Measurements from ENCODE around the gene TRIM9.

TRIM9 gene

GRCh38 chr14:50926851-50927386 is 168.0 kb downstream of the TRIM9 start:
- peaks cover 0 to 3% of the 10 kb centered on the region in 2 donors for H3K36me3 Mint-ChIP-seq
- no peak overlapping the region for H3K27ac Mint-ChIP-seq
- H3K27me3 Mint-ChIP-seq, result peaks cover 0 to 8% of the 10 kb centered on the region in 2 donors
- no peaks in the 10 kb centered on the region for H3K4me1 Mint-ChIP-seq
- no peaks in the 10 kb centered on the region for H3K9me3 Mint-ChIP-seq
- DNase-seq, result no peak
- no peak overlapping the region for H3K4me3 Mint-ChIP-seq
- ATAC-seq (replicated peaks), result no peak
